Lower lobe of right lung (tissue), 2 donors: Measurements from ENCODE around the gene SH3RF1. TPM values are rescaled to one million over a fixed set of nuclear protein-coding genes. Genes with fewer than 3 reads are reported as not detected.
A peak's percentile ranks its signal among the peaks of the same experiment; 100 is the strongest.
"Not testable (repeated sequence)": the region's sequence is repeated elsewhere in the genome, so short reads cannot be mapped to it uniquely, and the experiment has no call there.

Experiments
- ATAC-seq, 2 donors: fragments of 200-7000 bp; cut with Tn5 transposase; one replicate each; pipeline ENCODE4 v1.9.1; 2020 to 2022; ENCODE audit warnings: mild to moderate bottlenecking in 2 of 2, moderate library complexity in 2 of 2
- DNase-seq: peaks from one replicate; pipeline ENCODE4 v3.0.0-alpha.2; 2020
- H3K27ac ChIP-seq: fragments of 200-600 bp; one replicate; pipeline ENCODE4 v1.8.0; 2022
- H3K27me3 ChIP-seq: fragments of 200-600 bp; one replicate; pipeline ENCODE4 v1.8.0; 2022; ENCODE audit warnings: low read depth
- H3K36me3 ChIP-seq: fragments of 200-600 bp; one replicate; pipeline ENCODE4 v1.8.0; 2022; ENCODE audit warnings: mild to moderate bottlenecking
- H3K4me1 ChIP-seq: fragments of 200-600 bp; one replicate; pipeline ENCODE4 v1.8.0; 2022
- H3K4me3 ChIP-seq: fragments of 200-600 bp; one replicate; pipeline ENCODE4 v1.8.0; 2022; ENCODE audit warnings: mild to moderate bottlenecking
- H3K9me3 ChIP-seq: fragments of 200-600 bp; one replicate; pipeline ENCODE4 v1.8.0; 2022
- CTCF ChIP-seq: fragments of 200-600 bp; IDR thresholded peaks from one replicate; pipeline ENCODE4 v1.8.0; 2022; ENCODE audit warnings: antibody characterized with exemption, mild to moderate bottlenecking
- intact Hi-C: fragments of 100-400 bp; cut with DNase I; formaldehyde crosslinking; loops from one replicate; pipeline ENCODE4 v1.11.0; 2022
- total RNA-seq: library from RNA; stranded (reverse); fragmentation: NEBNext Ultra II Directional; extraction: Animal tissue kit (Norgen Biotek cat#: 25700); gene quantifications from one replicate; pipeline ENCODE4 v1.2.1, GENCODE V29; 2021
- donor health status: DM: no; HTN: yes; CAD: no; lungs with severe emphysema.

SH3RF1 gene
- total RNA-seq, 1 donor from 2014 or later, result 34.2 TPM

- no peaks in the 10 kb centered on the region for H3K36me3 ChIP-seq
- H3K4me3 ChIP-seq, result no peak overlapping the region
- intact Hi-C loops, result no loop called here
- H3K9me3 ChIP-seq, result no peaks in the 10 kb centered on the region
- no peak for TF ChIP-seq CTCF
- ATAC-seq (no peak), DNase-seq (no peak)
- H3K27me3 ChIP-seq, result no peaks in the 10 kb centered on the region
- no peak overlapping the region for H3K27ac ChIP-seq
- H3K4me1 ChIP-seq, result peaks cover 35% of the 10 kb centered on the region
Measured at GRCh38 chr4:169184236-169184635, 86.5 kb downstream of the SH3RF1 start.

GRCh38 chr4:169183581-169183980 is 87.2 kb downstream of the SH3RF1 start:
- H3K4me3 ChIP-seq, result no peak overlapping the region
- no peak for TF ChIP-seq CTCF
- H3K27me3 ChIP-seq, result no peaks in the 10 kb centered on the region
- no peak overlapping the region for H3K27ac ChIP-seq
- DNase-seq (no peak), ATAC-seq (no peak)
- peaks cover 34% of the 10 kb centered on the region for H3K4me1 ChIP-seq
- intact Hi-C loops, result no loop called here
- H3K9me3 ChIP-seq, result no peaks in the 10 kb centered on the region
- H3K36me3 ChIP-seq, result no peaks in the 10 kb centered on the region

- Histone ChIP-seq H3K27me3 (no peaks in the 10 kb centered on the region), H3K4me3 (peak overlapping the region; percentile 17), H3K9me3 (no peaks in the 10 kb centered on the region), H3K36me3 (no peaks in the 10 kb centered on the region), H3K4me1 (peaks cover 23% of the 10 kb centered on the region), H3K27ac (peak overlapping the region; percentile 56)
- ATAC-seq, result peak; percentile 84 to 85
- no peak for DNase-seq
- TF ChIP-seq CTCF, result no peak
- intact Hi-C loops, result no loop called here
Measured at GRCh38 chr4:169179609-169180521, 90.9 kb downstream of the SH3RF1 start.

- H3K4me1 ChIP-seq, H3K36me3 ChIP-seq, intact Hi-C loops, DNase-seq, H3K4me3 ChIP-seq, ATAC-seq, H3K27ac ChIP-seq, H3K27me3 ChIP-seq, H3K9me3 ChIP-seq: not testable (repeated sequence)
Measured at GRCh38 chr4:169178092-169178491, 92.7 kb downstream of the SH3RF1 start.

GRCh38 chr4:169175476-169175875 is 95.3 kb downstream of the SH3RF1 start:
- Histone ChIP-seq H3K27me3 (no peaks in the 10 kb centered on the region), H3K4me1 (peaks cover 11% of the 10 kb centered on the region), H3K36me3 (no peaks in the 10 kb centered on the region), H3K4me3 (no peak overlapping the region), H3K9me3 (no peaks in the 10 kb centered on the region), H3K27ac (no peak overlapping the region)
- no peak for ATAC-seq
- no peak for TF ChIP-seq CTCF
- DNase-seq, result no peak
- intact Hi-C loops, result no loop called here

GRCh38 chr4:169175035-169175434 is 95.7 kb downstream of the SH3RF1 start:
- H3K4me3 ChIP-seq, result no peak overlapping the region
- intact Hi-C loops, result no loop called here
- H3K4me1 ChIP-seq, result peaks cover 11% of the 10 kb centered on the region
- no peaks in the 10 kb centered on the region for H3K9me3 ChIP-seq
- DNase-seq (no peak), ATAC-seq (no peak)
- H3K27ac ChIP-seq, result no peak overlapping the region
- TF ChIP-seq CTCF, result no peak
- H3K27me3 ChIP-seq, result no peaks in the 10 kb centered on the region
- H3K36me3 ChIP-seq, result no peaks in the 10 kb centered on the region
